CD4-positive, alpha-beta T cell treated with Interleukin-12 subunit alpha and Interleukin-12 subunit beta, for 1 hour (primary cell): ENCODE data around the gene G6PD.
"Not testable (repeated sequence)": the region's sequence is repeated elsewhere in the genome, so short reads cannot be mapped to it uniquely, and the experiment has no call there.

ENCODE experiments used
- DNase-seq: peaks from one replicate; pipeline ENCODE4 v3.0.0-alpha.2; 2020

The G6PD gene

DNA sequence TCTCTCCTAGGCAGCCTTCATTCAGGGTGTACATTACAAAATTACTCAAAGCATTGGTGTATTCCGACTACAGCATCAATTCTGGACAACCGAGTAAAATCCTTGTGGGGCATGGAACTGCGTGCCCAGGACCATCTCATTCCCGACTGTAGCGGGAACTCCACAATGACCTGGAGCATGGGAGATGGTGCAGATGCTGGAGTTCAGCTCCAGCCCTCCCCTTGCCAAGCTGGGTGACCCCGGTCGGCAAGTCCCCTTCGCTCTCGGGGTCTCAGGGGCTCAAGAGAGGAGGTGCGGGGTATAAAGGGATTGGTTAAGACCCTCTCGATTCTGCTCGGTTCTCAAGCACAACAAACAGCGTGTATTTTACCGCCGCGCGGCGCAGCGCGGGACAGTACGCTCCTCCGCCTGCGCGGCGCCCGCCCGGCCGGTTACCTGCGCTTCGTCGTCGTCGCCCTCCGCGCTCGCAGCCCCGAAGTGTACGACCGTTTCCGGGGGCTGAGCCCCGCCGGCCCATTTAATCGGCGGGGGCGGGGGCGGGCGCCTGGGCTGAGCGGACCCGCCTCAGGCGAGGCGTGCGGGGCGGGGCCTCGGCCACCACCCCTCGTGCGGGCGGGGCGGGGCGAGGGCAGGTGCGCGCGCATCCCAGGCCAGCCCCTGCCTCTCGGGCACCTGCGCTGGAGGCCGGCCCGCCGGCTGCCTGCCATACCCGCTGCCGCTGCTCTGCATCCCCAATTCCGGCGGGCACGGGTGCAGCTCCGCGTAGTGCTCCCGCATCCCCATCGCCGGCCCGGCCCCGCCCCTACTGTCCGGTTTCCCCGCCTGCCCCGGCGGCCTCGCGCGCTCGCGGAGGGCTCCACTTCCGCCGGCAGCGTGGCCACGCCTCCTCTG, at the start of gene G6PD:
Gene G6PD (minus strand): TSS at position 493 of the 891 bp plus-strand sequence. CDS start 691 bp downstream, outside the sequence.
- DNase-seq, result peak; percentile 86

DNA sequence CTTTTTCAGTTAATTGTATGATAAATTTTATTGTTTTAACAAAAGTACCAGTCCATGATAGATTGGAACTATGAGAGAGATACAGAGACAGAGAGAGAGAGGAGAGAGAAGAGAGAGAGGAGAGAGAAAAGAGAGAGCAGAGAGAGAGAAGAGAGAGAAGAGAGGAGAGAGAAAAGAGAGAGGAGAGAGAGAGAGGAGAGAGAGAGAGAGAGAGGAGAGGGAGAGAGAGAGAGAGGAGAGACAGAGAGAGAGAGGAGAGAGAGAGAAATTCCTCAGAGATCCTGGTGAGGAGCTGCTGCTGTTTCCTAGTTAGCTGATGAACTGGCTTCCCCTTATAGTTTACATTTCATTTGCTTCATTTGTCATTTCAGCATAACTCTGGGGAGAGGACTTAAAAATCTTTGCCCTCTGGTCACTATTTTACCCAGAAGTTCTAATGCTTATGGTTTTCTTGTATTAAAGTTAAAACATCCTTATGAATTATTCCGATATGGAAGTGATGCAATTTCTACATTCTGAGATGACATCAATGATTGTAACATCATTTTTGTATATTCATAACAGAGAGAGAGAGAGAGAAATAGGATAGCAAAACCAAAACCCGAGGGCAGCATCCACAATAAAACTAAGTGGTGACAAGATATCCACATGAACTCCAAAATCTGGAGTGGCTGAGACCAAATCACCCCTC, 49.1 kb upstream of the G6PD start:
- no peak for DNase-seq

DNA sequence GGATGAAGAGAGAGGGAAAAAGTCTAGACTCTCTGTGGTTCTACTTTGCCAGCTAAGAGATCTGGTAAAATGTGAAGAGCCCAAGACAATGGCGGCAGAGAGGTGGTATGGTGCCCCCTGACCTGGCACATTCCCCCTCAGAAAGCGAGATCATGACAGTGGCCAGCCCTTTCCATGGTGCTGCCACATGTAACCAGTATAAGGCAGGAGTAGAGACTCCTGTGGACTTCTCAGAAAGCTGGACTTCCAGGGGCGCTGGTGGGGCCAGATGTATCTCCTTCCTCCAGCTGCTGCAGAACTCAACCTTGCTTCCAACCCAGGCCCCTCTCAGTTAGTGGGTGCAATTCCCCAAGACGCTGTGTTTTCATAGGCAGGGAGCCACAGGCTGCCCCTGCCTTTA, 47.8 kb upstream of the G6PD start:
- DNase-seq, result no peak

DNA sequence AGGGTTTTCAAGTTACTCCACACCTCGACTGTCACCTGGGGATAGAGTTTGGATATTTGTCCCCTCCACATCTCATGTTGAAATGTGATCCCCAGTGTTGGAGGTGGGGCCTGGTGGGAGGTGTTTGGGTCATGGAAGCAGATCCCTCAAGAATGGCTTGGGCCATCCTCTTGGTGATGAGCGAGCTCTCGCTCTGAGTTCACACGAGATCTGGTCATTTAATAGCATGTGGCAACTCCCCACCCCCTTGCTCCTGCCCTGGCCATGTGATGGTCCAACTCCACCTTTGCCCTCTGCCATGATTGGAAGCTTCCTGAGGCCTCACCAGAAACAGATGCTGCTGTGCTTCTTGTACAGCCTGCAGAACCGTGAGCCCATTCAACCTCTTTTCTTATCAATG, 46.6 kb upstream of the G6PD start:
- DNase-seq, result no peak

DNA sequence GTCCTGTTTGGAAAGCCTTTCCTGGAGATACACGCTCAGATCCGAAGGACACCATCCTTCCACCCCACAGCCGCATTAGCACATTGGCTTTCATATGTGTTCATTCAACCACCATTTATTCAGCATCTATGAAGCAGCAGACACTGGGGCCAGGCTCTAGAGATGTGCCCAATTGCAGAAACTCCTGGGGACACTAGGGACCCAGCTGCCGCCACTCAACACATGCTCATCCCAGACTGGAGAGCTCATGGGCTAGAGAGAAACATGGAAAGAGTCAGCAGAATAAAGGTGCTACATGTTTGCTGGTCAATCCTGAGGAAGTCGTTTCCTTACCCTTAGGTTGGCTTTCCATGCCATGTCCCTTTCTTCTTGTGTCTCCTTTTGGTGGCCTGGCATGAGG, 45.9 kb upstream of the G6PD start:
- DNase-seq, result no peak

DNA sequence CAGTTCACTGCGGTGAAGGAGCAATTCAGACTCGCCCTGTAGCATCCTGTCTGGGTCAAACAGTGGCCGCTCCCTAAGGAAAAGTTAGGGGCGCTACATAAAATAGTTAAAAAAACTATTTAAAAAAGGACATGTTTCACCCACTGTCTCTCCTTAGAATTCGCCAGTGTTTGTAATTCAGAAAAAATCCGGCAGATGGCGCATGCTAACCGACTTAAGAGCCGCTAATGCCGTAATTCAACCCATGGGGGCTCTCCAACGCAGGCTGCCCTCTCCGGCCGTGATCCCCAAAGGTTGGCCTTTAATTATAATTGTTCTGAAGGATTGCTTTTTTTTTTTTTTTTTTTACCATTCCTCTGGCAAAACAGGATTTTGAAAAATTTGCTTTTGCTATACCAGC, 43.8 kb upstream of the G6PD start:
- DNase-seq, result not testable (repeated sequence)

DNA sequence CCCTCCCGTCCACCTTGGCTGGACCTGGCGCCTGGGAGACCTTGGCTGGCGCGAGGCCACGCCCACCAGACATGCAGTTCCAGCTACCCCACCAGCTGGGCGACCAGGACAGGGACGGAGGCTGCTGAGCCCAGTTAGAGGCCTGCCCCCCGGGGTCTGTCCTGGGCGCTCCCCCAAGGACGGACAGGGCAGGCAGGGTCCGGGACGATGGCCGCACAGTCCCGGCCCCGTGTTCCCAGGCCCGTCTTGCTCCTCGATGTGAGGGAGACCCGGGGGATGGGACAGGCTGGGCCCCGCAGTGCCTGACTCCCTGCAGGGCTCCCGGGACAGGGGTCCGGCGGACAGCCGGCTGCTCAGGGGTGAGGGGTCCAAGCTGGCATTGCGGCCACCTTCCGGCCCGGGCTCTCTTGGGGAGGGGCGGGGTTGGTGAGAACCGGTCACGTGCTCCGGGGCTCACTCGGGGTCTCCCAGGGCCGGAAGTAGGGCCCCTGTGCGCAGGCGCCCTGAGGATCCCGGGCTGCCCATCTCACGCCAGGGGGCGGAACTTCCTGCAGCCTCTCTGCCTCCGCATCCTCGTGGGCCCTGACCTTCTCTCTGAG, 38.0 kb upstream of the G6PD start, which contains the start of gene CTAG1A:
Gene CTAG1A (plus strand): TSS at position 549 of the 599 bp plus-strand sequence. CDS start 74 bp downstream, outside the sequence.
- DNase-seq, result not testable (repeated sequence)

DNA sequence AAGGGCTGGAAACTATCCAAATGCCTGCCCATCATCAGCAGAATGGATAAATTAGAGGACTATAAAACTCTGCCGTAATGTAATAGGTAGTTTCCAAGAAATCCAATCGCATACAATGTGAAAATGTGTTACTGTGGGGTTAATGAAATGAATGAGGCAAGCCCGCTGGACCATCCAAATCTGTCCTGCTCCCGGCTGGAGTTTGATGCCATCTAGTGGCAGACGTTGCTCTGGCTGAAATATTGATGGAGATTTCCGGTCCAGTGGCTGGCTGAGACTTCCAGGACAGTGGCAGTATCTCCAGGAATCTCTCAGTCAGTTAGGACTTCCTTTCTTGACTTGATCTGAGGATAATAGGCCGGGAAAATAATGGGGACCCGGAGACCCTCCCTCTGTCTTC, 36.3 kb upstream of the G6PD start:
- not testable (repeated sequence) for DNase-seq

DNA sequence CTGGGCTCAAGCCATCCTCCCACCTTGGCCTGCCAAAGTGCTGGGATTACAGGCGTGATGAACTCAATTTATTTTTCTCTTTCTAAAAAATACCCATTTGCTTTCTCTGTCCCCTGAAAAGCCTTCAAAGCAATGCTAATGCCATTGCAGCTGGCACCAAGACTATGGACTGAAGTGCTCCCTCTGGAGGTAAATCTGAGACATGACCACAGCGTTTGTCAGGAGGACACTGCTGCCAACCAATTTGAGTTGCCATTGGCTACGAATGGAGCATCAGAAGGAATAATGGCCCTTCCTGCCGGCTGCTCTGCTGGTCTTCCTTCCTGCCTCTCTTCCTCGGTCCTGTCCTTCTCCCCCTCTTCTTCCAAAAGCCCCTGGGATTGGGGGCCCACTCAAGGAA, 28.4 kb upstream of the G6PD start:
- DNase-seq, result not testable (repeated sequence)

DNA sequence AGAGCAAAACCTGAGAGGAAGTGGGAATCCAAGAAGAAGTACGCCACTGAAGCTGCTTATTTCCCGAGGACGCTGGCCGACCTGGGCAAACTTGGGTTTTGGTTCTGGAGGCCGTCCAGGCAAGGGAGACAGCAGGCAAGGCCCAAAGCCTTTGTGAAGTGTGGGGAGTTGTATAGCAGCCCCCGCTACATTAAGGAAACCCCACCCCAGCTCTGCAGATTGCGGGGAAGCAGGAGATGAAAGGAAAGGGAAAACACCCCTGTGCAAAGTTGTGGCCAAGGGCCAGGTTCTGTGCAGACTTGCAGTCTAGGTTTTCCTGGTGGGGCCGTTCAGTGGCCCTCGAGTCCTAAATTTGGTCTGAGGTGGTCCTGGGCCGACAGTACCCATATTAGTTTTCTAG, 26.4 kb upstream of the G6PD start:
- not testable (repeated sequence) for DNase-seq

DNA sequence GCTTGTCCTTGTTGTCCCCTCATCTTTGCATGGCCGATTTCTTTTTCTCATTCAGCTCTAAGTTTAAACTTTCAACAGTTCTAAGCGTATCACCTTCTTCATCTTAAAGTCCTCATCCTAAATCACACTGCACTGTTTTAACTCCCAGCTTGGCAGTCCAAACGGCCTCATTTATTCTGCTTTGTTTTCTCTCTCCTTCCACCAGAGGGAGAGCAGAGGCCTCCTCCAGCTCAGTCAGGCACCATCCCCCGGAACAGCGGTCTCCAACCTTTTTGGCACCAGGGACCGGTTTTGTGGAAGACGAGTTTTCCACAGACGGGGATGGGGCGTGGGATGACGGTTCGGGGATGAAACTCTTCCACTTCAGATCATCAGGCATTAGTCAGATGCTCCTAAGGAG, 23.7 kb upstream of the G6PD start:
- not testable (repeated sequence) for DNase-seq

DNA sequence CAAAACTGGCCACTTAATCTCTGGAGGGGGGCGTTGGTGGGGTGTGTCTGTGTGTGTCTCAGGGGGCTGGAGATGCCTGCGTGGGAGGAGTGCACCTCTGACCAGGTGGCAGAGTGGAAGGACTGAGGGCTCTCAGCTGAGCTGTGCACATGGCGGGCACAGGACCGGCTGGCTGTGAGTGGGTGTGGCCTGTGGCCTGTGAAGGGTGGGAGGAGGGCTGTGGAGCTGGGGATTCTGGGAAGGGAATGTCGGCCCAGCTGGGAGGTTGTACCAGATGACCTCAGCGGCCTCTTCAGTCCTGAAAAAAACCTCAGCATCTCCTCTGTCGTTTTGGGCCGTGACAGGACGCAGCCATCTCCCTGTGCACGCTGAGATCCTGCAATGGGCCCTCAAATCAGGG, 15.6 kb upstream of the G6PD start:
- not testable (repeated sequence) for DNase-seq

DNA sequence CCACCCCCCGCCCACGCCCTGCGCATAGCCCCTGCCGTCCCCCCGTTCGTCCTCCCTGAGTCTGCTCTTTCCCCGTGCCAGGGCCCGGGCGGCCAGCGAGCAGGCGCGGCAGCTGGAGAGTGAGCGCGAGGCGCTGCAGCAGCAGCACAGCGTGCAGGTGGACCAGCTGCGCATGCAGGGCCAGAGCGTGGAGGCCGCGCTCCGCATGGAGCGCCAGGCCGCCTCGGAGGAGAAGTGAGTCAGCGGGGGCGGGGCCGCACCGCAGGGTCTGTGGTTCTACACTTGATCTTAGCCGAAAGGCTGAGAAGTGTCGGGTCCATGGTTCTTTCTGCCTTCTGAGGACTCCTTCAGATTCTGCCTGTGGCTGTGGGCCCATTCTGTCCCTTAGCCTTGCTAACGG, 13.7 kb upstream of the G6PD start:
- not testable (repeated sequence) for DNase-seq

DNA sequence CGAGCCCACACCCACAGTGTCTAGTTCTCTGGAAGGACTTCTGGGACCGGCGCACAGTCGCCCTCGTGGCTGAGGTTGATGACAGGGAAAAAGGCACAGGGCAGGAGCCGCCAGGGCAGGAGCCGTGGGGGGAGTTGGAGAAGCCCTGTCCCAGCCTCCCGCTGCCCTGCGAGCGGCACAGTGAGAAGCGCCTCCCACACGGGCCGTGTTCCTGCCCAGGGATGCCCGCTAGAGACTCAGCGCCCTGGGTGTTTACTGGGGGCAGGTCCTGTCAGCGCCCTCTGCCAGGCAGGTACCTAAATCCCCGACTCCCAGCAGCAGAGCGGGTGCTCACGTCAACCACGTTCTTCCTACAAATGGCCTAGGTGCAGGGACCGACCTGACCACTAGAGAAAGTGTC, 12.2 kb upstream of the G6PD start:
- DNase-seq, result not testable (repeated sequence)

DNA sequence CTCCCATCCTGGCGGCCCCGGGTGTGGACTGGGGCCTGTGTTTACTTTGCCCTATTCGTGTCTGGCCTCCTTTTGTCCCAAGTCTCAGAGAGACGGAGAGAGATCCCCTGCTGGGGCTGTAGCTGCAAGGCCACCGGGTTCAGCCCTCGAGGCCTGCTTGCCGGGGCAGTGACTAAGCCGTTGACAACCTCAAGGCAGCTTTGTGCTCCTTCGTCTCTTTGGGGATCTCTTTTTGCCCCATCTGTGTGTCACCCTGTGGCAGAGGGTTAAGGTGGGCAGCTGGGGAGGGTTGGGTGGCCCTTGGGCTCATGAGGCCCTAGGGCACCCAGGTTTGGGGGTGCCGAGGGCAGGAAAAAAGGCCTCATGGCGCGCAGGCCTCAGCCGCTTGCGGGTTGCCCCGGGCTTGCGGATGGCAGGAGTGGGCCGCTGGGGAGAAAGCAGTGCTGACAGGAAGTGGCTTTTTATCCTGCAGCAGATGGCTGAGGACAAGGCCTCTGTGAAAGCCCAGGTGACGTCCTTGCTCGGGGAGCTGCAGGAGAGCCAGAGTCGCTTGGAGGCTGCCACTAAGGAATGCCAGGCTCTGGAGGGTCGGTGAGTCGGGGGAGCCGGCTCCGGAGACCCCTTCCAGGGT, 11.5 kb upstream of the G6PD start:
- DNase-seq, result not testable (repeated sequence)

DNA sequence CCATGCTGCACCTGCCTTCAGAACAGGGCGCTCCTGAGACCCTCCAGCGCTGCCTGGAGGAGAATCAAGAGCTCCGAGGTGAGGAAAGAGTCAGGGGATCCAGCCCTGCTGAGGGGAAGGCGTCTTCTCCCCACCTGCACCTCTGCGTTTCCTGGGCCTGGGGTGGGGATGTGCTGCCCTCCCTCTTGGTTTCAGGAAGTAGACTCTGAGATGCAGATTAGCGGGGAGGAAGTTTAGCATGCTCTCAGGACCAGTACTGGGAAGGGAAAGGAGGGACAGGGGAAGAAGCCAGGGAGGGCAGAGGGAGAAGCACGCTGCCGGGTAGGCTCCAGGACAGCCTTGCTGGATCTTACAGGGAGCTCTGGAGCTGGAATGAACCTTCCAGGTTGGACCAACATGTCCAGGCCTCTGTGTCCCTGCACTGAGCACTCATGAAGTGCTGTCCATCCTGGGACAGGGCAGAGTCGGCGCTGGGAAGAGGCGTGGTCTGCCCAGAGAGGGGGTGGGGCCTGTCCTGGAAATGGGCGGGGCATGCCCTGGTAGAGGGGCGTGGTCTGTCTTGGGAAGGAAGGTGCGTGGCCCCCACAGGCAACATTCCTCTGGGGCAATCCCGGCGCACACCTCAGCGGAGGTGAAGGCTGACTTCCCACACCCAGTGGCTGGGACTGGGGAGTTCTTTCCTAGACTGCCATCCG, 5.6 kb upstream of the G6PD start:
- not testable (repeated sequence) for DNase-seq

DNA sequence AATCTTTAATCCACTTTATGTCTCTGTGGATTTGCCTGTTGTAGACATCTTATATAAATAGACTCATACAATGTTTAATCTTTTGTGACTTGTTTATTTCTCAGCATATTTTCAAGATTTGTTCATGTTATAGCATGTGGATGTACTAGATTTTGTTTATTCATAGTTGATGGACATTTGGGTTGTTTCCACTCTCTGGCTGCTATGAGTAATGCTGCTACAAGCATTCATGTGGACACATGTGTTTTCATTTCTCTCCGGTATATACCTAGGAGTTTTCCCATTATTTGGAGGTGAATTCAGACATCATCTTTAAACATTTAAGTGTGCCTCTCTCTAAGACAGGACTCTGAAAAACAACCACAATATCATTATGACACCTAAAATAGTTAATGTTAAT, 3.1 kb upstream of the G6PD start:
- DNase-seq, result no peak

DNA sequence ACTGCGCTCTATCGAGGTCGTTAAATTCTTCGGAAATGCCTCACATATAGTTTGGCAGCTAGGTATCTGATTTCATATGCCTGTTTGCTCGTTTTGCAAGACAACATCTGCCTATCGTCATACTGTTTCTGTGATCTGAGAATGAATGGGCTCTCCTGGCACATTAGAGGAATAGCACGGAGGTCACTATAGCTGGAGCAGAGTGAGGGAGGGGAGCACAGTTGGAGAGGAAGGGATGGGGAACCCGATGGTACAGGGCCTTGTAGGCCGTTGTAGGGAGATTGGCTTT, 1.3 kb upstream of the G6PD start:
- DNase-seq, result no peak

DNA sequence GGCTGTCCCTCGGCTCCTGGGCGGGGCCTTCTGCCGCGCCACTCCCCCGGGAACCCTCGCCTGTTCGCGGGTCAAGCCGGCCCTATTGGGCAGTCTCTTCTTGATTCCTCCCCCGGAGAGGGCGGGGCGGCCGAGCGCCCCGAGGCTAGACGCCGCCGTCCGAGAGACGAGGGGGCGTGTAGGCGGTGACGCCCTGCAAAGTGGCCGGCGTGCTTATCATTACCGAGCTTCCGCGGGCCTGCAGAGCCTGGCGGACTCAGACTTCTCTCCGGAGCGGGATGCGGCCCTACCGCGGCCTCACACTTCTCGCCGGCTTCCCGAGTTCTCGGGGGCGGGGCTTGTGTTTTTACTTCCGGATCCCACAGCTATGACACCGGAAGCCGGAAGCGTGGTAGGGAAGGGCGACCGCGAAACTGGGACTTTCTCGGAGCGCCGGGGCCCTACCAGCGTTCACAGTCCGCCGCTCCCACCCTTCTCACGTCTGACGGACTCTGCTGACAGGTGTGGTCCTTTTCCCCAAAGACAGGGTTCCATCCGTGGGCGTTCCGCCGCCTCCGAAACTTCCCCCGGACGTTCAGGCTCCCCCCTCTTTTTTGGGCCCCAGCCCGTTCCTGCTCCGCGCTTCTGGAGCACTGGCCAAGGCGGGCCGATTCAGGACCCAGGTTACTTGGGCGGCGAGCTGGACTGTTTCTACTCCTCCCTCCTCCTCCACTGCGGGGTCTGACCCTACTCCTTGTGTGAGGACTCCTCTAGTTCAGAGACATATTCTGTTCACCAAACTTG, 790 bp upstream of the G6PD start, which contains the start of gene IKBKG:
Gene IKBKG (plus strand): TSS at position 376 of the 783 bp plus-strand sequence. CDS start 4,383 bp downstream, outside the sequence.
- DNase-seq, result peak; percentile 91

DNA sequence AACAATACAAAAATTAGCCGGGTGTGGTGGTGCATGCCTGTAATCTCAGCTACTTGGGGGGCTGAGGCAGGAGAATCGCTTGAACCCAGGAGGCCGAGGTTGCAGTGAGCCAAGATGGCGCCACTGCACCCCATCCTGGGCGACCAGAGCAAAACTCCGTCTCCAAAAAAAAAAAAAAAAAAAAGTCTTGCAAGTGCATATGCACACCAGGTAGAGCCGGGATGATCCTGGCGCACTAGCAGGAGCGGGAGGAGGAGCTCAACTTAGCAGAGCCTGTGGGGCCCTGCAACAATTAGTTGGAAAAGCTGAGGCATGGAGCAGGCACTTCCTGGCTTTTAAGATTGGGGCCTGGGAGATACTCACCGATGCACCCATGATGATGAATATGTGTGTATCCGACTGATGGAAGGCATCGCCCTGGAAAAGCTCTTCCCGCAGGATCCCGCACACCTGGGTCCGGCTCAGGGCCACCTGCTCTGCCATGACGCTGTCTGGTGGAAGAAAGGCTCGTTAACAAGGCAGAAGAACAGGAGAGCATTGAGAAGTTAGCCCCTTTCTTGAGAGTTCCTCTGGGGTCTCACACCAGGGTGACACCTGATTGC, 872 bp downstream of the G6PD start:
- no peak for DNase-seq

DNA sequence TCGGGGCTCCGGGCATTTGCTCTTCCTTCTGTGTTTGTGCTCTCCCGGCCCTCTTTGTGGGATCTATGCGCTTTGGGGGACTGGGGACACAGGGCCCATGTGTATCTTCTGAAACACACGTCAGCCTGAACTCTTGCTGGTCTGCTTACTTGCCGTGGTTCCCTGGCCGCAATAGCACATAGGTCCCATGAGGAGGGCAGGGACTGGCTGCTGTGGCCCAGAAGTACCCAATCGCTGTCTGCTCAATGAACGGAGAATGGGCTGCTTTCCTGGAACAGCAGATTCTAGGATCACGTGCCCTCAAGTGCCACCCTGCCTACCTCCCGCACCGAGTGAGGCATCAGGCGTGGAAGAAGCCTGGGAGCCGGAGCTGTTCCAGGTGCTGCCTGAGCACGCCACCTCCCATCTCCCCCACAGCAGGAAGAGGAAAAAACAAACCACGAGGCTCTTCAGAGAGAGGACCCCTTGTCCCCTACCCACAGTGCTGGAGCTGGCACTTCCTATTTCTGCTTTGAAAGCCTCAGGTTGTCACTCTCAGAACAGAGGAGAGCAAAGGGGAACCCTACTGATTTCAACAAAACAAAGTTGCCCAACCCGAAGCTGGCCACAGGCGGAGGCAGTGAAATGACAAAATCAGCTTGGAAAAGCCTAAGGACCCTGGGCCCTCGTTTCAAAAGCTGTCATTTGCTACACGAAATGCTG, 3.8 kb downstream of the G6PD start:
- DNase-seq, result peak; percentile 18
